ENCODE measurements around the gene TNRC6A.

The TNRC6A gene

DNA sequence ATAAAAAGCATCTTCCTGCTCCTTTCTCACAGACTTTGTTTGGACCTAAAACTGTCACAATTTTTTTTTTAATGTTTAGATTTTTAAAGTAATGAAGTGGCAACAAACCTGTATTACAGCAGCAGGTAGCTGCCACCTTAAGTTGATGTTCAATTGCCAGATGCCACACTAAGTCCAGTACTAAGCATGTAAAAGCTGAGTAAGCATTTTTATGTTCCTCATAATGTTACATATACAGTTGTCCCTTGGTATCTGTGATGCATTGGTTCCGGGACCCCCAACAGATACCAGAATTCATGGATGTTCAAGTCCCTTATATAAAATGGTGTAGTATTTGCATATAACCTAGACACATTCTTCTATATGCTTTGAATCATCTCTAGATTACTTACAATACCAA lies 45.1 kb downstream of the TNRC6A start:
- no peak for DNase-seq (ENCODE audit: low spot score)
- H3K18ac ChIP-seq (ENCODE audit: low read length) = no peak overlapping the region
- H3K4me3 ChIP-seq (ENCODE audit: low read length in 2 of 2) = no peak overlapping the region
- H3K9ac ChIP-seq (ENCODE audit: low read depth, low read length, poor library complexity) = no peak overlapping the region
- H2AK5ac ChIP-seq (ENCODE audit: low read depth, low read length) = no peak overlapping the region
- no peak overlapping the region for H3K27ac ChIP-seq (replicated peaks; ENCODE audit: low read length)
- peaks cover 0 to 6% of the 10 kb centered on the region in 2 donors for H3K9me3 ChIP-seq (replicated peaks in 1 of 2; ENCODE audit: control insufficient read depth in 2 of 2, insufficient read depth in 1 of 2, low read depth in 1 of 2, low read length in 2 of 2)
- no peak overlapping the region for H2BK120ac ChIP-seq (ENCODE audit: low read depth, low read length)
- H4K8ac ChIP-seq (ENCODE audit: low read depth, low read length) = no peak overlapping the region
- H3K23ac ChIP-seq (ENCODE audit: low read depth, low read length, poor library complexity) = no peak overlapping the region
- no peak overlapping the region for H3K14ac ChIP-seq (ENCODE audit: low read length)
- no peaks in the 10 kb centered on the region for H3K4me1 ChIP-seq (ENCODE audit: control insufficient read depth in 2 of 2, insufficient read depth in 1 of 2, low read depth in 1 of 2, low read length in 2 of 2)
- peaks cover 5% of the 10 kb centered on the region for H3K79me1 ChIP-seq (ENCODE audit: low read depth, low read length)
- no peak overlapping the region for H3K4ac ChIP-seq (ENCODE audit: low read length)
- H3K27me3 ChIP-seq (ENCODE audit: control insufficient read depth in 3 of 3, insufficient read depth in 3 of 3, low read depth in 1 of 3, low read length in 3 of 3) = no peaks in the 10 kb centered on the region
- H3K36me3 ChIP-seq (replicated peaks in 1 of 2; ENCODE audit: control insufficient read depth in 2 of 2, insufficient read depth in 2 of 2, low read length in 2 of 2) = peaks cover 17 to 96% of the 10 kb centered on the region in 2 donors
- H2BK12ac ChIP-seq (ENCODE audit: low read length) = no peak overlapping the region
- H2BK5ac ChIP-seq (ENCODE audit: low read length) = no peak overlapping the region
- H2BK15ac ChIP-seq (ENCODE audit: low read length) = no peak overlapping the region
- no peak overlapping the region for H4K91ac ChIP-seq (ENCODE audit: low read depth, low read length, poor library complexity)
- H3K4me2 ChIP-seq (ENCODE audit: insufficient read depth, low read length, poor library complexity, severe bottlenecking) = no peak overlapping the region
- H2AFZ ChIP-seq (ENCODE audit: low read length) = no peak overlapping the region
- WGBS, 2 donors (ENCODE audit: extremely low coverage in 2 of 2, insufficient read length in 2 of 2, insufficient replicate concordance in 1 of 2) = no CpG with 5 or more reads among the region's 1 CpG

DNA sequence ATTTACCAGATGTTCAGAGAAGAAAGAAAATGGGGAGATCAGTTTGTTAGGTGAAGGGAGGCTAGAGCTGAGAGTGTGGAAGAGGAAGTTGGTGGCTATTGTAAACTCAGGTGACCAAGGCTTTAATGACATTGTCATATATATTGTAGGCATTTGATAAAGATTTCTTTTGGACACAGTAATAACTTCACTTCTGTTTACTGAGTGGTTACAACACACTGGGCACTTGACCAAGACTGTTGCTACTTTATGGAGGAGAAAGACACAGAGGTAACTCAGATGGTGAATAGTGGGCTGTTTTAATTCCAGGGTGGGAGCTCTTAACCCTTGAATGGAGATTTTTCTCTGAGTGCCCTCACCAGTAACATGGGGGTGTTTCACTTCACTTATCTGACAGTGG lies 46.0 kb downstream of the TNRC6A start:
- H2AK5ac ChIP-seq (ENCODE audit: low read depth, low read length) = no peak overlapping the region
- H3K79me1 ChIP-seq (ENCODE audit: low read depth, low read length) = peaks cover 5% of the 10 kb centered on the region
- no peak overlapping the region for H3K4me2 ChIP-seq (ENCODE audit: insufficient read depth, low read length, poor library complexity, severe bottlenecking)
- no peaks in the 10 kb centered on the region for H3K4me1 ChIP-seq (ENCODE audit: control insufficient read depth in 2 of 2, insufficient read depth in 1 of 2, low read depth in 1 of 2, low read length in 2 of 2)
- H3K36me3 ChIP-seq (replicated peaks in 1 of 2; ENCODE audit: control insufficient read depth in 2 of 2, insufficient read depth in 2 of 2, low read length in 2 of 2) = peaks cover 17 to 96% of the 10 kb centered on the region in 2 donors
- no peak for DNase-seq (ENCODE audit: low spot score)
- no peak overlapping the region for H4K91ac ChIP-seq (ENCODE audit: low read depth, low read length, poor library complexity)
- H3K23ac ChIP-seq (ENCODE audit: low read depth, low read length, poor library complexity) = no peak overlapping the region
- H3K9ac ChIP-seq (ENCODE audit: low read depth, low read length, poor library complexity) = no peak overlapping the region
- no peak overlapping the region for H3K14ac ChIP-seq (ENCODE audit: low read length)
- H2BK5ac ChIP-seq (ENCODE audit: low read length) = no peak overlapping the region
- no peak overlapping the region for H3K27ac ChIP-seq (replicated peaks; ENCODE audit: low read length)
- H3K4ac ChIP-seq (ENCODE audit: low read length) = no peak overlapping the region
- no peak overlapping the region for H2BK12ac ChIP-seq (ENCODE audit: low read length)
- H2AFZ ChIP-seq (ENCODE audit: low read length) = no peak overlapping the region
- no peak overlapping the region for H3K18ac ChIP-seq (ENCODE audit: low read length)
- no peak overlapping the region for H4K8ac ChIP-seq (ENCODE audit: low read depth, low read length)
- peaks cover 0 to 6% of the 10 kb centered on the region in 2 donors for H3K9me3 ChIP-seq (replicated peaks in 1 of 2; ENCODE audit: control insufficient read depth in 2 of 2, insufficient read depth in 1 of 2, low read depth in 1 of 2, low read length in 2 of 2)
- no peaks in the 10 kb centered on the region for H3K27me3 ChIP-seq (ENCODE audit: control insufficient read depth in 3 of 3, insufficient read depth in 3 of 3, low read depth in 1 of 3, low read length in 3 of 3)
- H3K4me3 ChIP-seq (ENCODE audit: low read length in 2 of 2) = no peak overlapping the region
- H2BK120ac ChIP-seq (ENCODE audit: low read depth, low read length) = no peak overlapping the region
- no peak overlapping the region for H2BK15ac ChIP-seq (ENCODE audit: low read length)

DNA sequence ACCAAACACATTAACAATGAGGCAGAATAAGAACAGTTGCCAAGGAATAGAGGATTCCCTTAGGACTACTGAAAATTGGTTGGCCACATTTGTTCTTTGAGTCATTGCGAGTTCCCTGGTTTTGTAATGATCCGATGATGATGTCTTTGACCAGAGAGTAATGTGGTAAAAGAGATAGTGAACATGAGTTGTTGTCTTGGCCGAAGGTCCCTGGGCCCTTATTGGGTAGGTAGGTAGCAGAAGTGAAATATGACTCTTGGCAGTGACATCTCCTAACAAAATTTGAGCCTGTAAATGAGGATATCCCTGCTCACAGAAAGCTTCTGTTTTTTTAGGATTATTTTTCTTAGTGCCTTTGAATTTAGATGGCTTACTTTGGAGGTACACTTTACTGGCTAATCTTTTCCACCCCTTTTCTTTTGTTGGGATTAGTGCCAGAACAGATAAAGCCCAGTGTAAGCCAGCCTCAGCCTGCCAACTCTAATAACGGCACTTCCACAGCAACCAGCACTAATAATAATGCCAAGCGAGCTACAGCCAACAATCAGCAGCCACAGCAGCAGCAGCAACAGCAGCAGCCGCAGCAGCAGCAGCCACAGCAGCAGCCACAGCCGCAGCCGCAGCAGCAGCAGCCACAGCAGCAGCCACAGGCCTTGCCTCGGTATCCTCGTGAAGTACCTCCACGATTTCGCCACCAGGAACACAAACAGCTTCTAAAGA lies 47.2 kb downstream of the TNRC6A start:
- Histone ChIP-seq H3K36me3 (replicated peaks in 1 of 2; ENCODE audit: control insufficient read depth in 2 of 2, insufficient read depth in 2 of 2, low read length in 2 of 2) (peaks cover 25 to 99% of the 10 kb centered on the region in 2 donors), H3K9me3 (replicated peaks in 1 of 2; ENCODE audit: control insufficient read depth in 2 of 2, insufficient read depth in 1 of 2, low read depth in 1 of 2, low read length in 2 of 2) (peaks cover 0 to 6% of the 10 kb centered on the region in 2 donors), H2AFZ (ENCODE audit: low read length) (no peak overlapping the region), H3K4me3 (ENCODE audit: low read length in 2 of 2) (no peak overlapping the region), H3K4me1 (ENCODE audit: control insufficient read depth in 2 of 2, insufficient read depth in 1 of 2, low read depth in 1 of 2, low read length in 2 of 2) (no peaks in the 10 kb centered on the region), H2AK5ac (ENCODE audit: low read depth, low read length) (no peak overlapping the region), H2BK5ac (ENCODE audit: low read length) (no peak overlapping the region), H3K27ac (replicated peaks; ENCODE audit: low read length) (no peak overlapping the region), H3K79me1 (ENCODE audit: low read depth, low read length) (peaks cover 5% of the 10 kb centered on the region), H2BK120ac (ENCODE audit: low read depth, low read length) (no peak overlapping the region), H3K9ac (ENCODE audit: low read depth, low read length, poor library complexity) (no peak overlapping the region), H3K4me2 (ENCODE audit: insufficient read depth, low read length, poor library complexity, severe bottlenecking) (no peak overlapping the region), H2BK15ac (ENCODE audit: low read length) (no peak overlapping the region), H4K8ac (ENCODE audit: low read depth, low read length) (no peak overlapping the region), H3K23ac (ENCODE audit: low read depth, low read length, poor library complexity) (peak overlapping the region; percentile 90), H2BK12ac (ENCODE audit: low read length) (peak overlapping the region; percentile 80), H3K27me3 (ENCODE audit: control insufficient read depth in 3 of 3, insufficient read depth in 3 of 3, low read depth in 1 of 3, low read length in 3 of 3) (no peaks in the 10 kb centered on the region), H3K4ac (ENCODE audit: low read length) (no peak overlapping the region), H3K14ac (ENCODE audit: low read length) (peak overlapping the region; percentile 17), H4K91ac (ENCODE audit: low read depth, low read length, poor library complexity) (no peak overlapping the region), H3K18ac (ENCODE audit: low read length) (no peak overlapping the region)
- no CpG with 5 or more reads among the region's 12 CpGs for WGBS, 2 donors (ENCODE audit: extremely low coverage in 2 of 2, insufficient read length in 2 of 2, insufficient replicate concordance in 1 of 2)
- no peak for DNase-seq (ENCODE audit: low spot score)

DNA sequence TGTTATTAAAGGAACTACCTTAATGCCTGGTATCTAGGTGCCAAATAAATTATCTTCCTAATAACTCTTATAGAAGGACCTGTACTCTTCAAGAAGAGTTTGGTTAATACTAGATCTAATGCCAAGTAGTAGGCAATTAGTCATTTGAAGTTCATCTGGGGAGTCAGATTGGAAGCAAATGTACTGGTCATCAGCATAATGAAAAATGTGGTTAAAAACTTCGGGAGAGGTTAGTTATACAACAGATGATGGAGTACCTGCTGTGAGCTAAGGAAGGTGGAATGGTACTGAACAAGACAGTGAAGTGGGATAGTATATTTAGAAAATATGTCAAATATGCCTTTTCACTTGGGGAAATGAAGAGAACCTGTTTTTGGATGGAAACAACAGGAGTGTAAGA lies 49.2 kb downstream of the TNRC6A start:
- Histone ChIP-seq H3K36me3 (replicated peaks in 1 of 2; ENCODE audit: control insufficient read depth in 2 of 2, insufficient read depth in 2 of 2, low read length in 2 of 2) (peaks cover 29 to 95% of the 10 kb centered on the region in 2 donors), H3K9ac (ENCODE audit: low read depth, low read length, poor library complexity) (no peak overlapping the region), H2BK5ac (ENCODE audit: low read length) (no peak overlapping the region), H2BK15ac (ENCODE audit: low read length) (no peak overlapping the region), H3K23ac (ENCODE audit: low read depth, low read length, poor library complexity) (no peak overlapping the region), H3K27me3 (ENCODE audit: control insufficient read depth in 3 of 3, insufficient read depth in 3 of 3, low read depth in 1 of 3, low read length in 3 of 3) (no peaks in the 10 kb centered on the region), H3K4me1 (ENCODE audit: control insufficient read depth in 2 of 2, insufficient read depth in 1 of 2, low read depth in 1 of 2, low read length in 2 of 2) (no peaks in the 10 kb centered on the region), H2AFZ (ENCODE audit: low read length) (no peak overlapping the region), H3K18ac (ENCODE audit: low read length) (no peak overlapping the region), H3K4ac (ENCODE audit: low read length) (no peak overlapping the region), H3K27ac (replicated peaks; ENCODE audit: low read length) (no peak overlapping the region), H3K14ac (ENCODE audit: low read length) (no peak overlapping the region), H2BK120ac (ENCODE audit: low read depth, low read length) (no peak overlapping the region), H2AK5ac (ENCODE audit: low read depth, low read length) (no peak overlapping the region), H3K79me1 (ENCODE audit: low read depth, low read length) (peaks cover 5% of the 10 kb centered on the region), H3K9me3 (replicated peaks in 1 of 2; ENCODE audit: control insufficient read depth in 2 of 2, insufficient read depth in 1 of 2, low read depth in 1 of 2, low read length in 2 of 2) (peaks cover 0 to 2% of the 10 kb centered on the region in 2 donors), H4K8ac (ENCODE audit: low read depth, low read length) (no peak overlapping the region), H3K4me3 (ENCODE audit: low read length in 2 of 2) (no peak overlapping the region), H4K91ac (ENCODE audit: low read depth, low read length, poor library complexity) (no peak overlapping the region), H3K4me2 (ENCODE audit: insufficient read depth, low read length, poor library complexity, severe bottlenecking) (no peak overlapping the region), H2BK12ac (ENCODE audit: low read length) (no peak overlapping the region)
- no peak for DNase-seq (ENCODE audit: low spot score)
- WGBS, 2 donors (ENCODE audit: extremely low coverage in 2 of 2, insufficient read length in 2 of 2, insufficient replicate concordance in 1 of 2) = no CpG with 5 or more reads among the region's 1 CpG

Measured in neuronal stem cell (in vitro differentiated cells).